ENCODE measurements around the gene ATG7. TPM values are rescaled to one million over a fixed set of nuclear protein-coding genes. Genes with fewer than 3 reads are reported as not detected.

The ATG7 gene
- total and polyA plus RNA-seq, 10 of the 15 experiments (the other 5 are each of a cell fraction or from before 2014, with no cell fraction given) = 13.5 to 49.5 (median 26.4) TPM

GRCh38 chr3:11251807-11252176 lies 20.4 kb upstream of the ATG7 start (continued):
- TF ChIP-seq USF1 (IDR thresholded peaks at IDR 0.05; ENCODE audit: borderline replicate concordance, extremely low read length, insufficient read depth, low read depth, low read length) = no peak
- TF ChIP-seq KAT2A (conservative IDR thresholded peaks at IDR 0.05; ENCODE audit: control insufficient read depth, low read depth, low read length) = no peak
- TF ChIP-seq RCOR1 (conservative IDR thresholded peaks at IDR 0.05; ENCODE audit: low read depth, low read length) = no peak
- TF ChIP-seq FOXK2 (IDR thresholded peaks at IDR 0.05) = no peak
- no peak for TF ChIP-seq MAX (IDR thresholded peaks at IDR 0.05; ENCODE audit: low read depth, low read length)

- Histone ChIP-seq H3K9me3 (replicated peaks; ENCODE audit: control insufficient read depth, insufficient read depth, low read length) (no peaks in the 10 kb centered on the region; the same call in 2 of the 3 replicates), H3K4me1 (ENCODE audit: control insufficient read depth, insufficient read depth, low read length) (no peaks in the 10 kb centered on the region), H3K4me2 (ENCODE audit: control insufficient read depth, insufficient read depth) (no peak overlapping the region), H3K36me3 (ENCODE audit: control insufficient read depth in 2 of 2, insufficient read depth in 2 of 2, low read length in 1 of 2) (no peaks in the 10 kb centered on the region), H3K4me3 (no peak overlapping the region), H3K79me2 (ENCODE audit: control insufficient read depth, insufficient read depth, low read length) (no peaks in the 10 kb centered on the region), H3K27me3 (replicated peaks in 1 of 2; ENCODE audit: control insufficient read depth in 2 of 2, insufficient read depth in 2 of 2, low read length in 1 of 2) (peaks cover 0 to 2% of the 10 kb centered on the region in 2 experiments; a peak in 1 of 4 replicates), H3K27ac (ENCODE audit: control insufficient read depth, insufficient read depth) (no peak overlapping the region), H4K20me1 (ENCODE audit: control insufficient read depth, insufficient read depth) (no peaks in the 10 kb centered on the region), H2AFZ (ENCODE audit: control insufficient read depth, low read depth, low read length) (no peak overlapping the region), H3K9ac (ENCODE audit: control insufficient read depth, insufficient read depth, low read length) (no peak overlapping the region)
- DNase-seq (ENCODE audit: low read depth, low spot score) = no peak
- intact Hi-C loops (cut with micrococcal nuclease; ENCODE audit: unreplicated experiment) (loop anchor here (5.0 kb wide), 1 partner anchor 82 kb away; no protein-coding TSS in a partner anchor), in situ Hi-C loops (cut with MboI) (no loop called here)
- FAIRE-seq = no peak
- ATAC-seq = no peak
- POLR2A ChIA-PET = no interaction called here
- SMC1A ChIA-PET (ENCODE audit: uncharacterized antibody, unreplicated experiment) = interaction anchor here (0.8 to 1.3 kb wide), 3 partner anchors 11 to 80 kb away, joined by 3 to 5 read pairs (median 4); no protein-coding TSS in a partner anchor
- BruUV-seq (replicated peaks) = no TSS peak
- WGBS (ENCODE audit: insufficient coverage, insufficient replicate concordance, low lambda C conversion rate, missing lambda C conversion rate) = 55% methylated on average over 6 of the region's 6 CpGs
- RAD21 ChIA-PET (ENCODE audit: unreplicated experiment) = no interaction called here
- CTCF ChIA-PET = interaction anchor here (1.0 kb wide), 1 partner anchor 17 kb away, joined by 4 read pairs; no protein-coding TSS in a partner anchor
- TF ChIP-seq JUNB (IDR thresholded peaks at IDR 0.05) (no peak), BCLAF1 (IDR thresholded peaks at IDR 0.05) (no peak), MTA2 (IDR thresholded peaks at IDR 0.05; ENCODE audit: low read depth) (no peak), CBFB (IDR thresholded peaks at IDR 0.05; ENCODE audit: low read depth) (no peak), WRNIP1 (IDR thresholded peaks at IDR 0.05; ENCODE audit: borderline replicate concordance, low read depth, low read length) (no peak), ZBTB11 (CRISPR knock-in tag; IDR thresholded peaks at IDR 0.05) (no peak), ATF3 (IDR thresholded peaks at IDR 0.05; ENCODE audit: borderline replicate concordance, extremely low read depth, low read depth, low read length) (no peak), SUPT20H (IDR thresholded peaks at IDR 0.05; ENCODE audit: borderline replicate concordance, control insufficient read depth, low read depth, low read length) (no peak)
Observed at GRCh38 chr3:11254876-11255275, 17.3 kb upstream of the ATG7 start.
